GM12873 (cell line): ENCODE measurements around the gene FASTKD2.

ENCODE experiments used
- TF ChIP-seq, protein P1 (sequence below): IDR thresholded peaks from 2 replicates; pipeline ENCODE4 v1.5.1; 2012; ENCODE audit warnings: low read depth, mild to moderate bottlenecking, moderate library complexity, low read length, control low read depth; ENCODE audit not compliant: insufficient read depth; ENCODE audit errors: missing control alignments

Gene FASTKD2

GRCh38 chr2:206831442-206831995 is 66.1 kb downstream of the FASTKD2 start:
- TF ChIP-seq, protein P1, sequence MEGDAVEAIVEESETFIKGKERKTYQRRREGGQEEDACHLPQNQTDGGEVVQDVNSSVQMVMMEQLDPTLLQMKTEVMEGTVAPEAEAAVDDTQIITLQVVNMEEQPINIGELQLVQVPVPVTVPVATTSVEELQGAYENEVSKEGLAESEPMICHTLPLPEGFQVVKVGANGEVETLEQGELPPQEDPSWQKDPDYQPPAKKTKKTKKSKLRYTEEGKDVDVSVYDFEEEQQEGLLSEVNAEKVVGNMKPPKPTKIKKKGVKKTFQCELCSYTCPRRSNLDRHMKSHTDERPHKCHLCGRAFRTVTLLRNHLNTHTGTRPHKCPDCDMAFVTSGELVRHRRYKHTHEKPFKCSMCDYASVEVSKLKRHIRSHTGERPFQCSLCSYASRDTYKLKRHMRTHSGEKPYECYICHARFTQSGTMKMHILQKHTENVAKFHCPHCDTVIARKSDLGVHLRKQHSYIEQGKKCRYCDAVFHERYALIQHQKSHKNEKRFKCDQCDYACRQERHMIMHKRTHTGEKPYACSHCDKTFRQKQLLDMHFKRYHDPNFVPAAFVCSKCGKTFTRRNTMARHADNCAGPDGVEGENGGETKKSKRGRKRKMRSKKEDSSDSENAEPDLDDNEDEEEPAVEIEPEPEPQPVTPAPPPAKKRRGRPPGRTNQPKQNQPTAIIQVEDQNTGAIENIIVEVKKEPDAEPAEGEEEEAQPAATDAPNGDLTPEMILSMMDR, result no peak

GRCh38 chr2:206832873-206833272 is 67.5 kb downstream of the FASTKD2 start:
- TF ChIP-seq, protein P1, result no peak

DNA sequence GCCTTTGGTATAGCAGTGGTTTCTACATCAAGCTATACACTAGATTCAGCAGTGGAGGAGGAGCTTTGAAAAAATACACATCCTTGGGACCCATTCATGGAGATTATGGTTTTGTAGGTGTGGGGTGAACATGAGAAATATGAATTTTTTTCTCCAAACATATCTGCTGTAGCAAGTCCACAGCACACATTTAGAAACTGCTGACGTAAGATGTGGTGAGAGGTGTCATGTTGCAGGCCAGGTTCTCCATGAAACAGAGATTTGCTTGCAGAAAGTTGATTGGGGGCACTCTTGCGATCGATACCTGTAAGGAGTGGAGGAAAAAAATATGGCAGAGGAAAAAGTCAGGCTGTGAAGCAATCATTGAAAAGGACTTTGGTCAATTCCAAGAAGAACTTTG is 67.9 kb downstream of the FASTKD2 start:
- TF ChIP-seq, protein P1, result no peak

- TF ChIP-seq, protein P1, result no peak
Measured at GRCh38 chr2:206836722-206837121, 71.3 kb downstream of the FASTKD2 start.

DNA sequence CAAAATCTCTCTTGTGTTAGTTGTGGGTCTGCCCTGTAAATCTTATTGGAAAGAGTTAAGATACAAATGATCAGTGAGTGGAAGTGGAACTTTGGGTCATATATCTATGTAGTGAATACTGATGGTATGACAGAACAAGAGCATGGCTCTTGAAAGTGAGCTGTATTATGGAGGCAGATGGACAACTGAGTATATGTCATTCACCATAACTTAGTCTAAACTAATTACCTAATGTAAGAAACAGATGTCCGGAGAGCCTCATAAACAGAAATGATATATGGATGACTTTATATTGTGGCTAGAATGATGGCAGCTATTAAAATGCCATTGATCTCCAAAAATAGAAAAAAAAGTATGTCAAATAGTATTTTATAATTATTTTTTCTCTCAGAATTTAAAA is 72.4 kb downstream of the FASTKD2 start:
- TF ChIP-seq, protein P1, result no peak

DNA sequence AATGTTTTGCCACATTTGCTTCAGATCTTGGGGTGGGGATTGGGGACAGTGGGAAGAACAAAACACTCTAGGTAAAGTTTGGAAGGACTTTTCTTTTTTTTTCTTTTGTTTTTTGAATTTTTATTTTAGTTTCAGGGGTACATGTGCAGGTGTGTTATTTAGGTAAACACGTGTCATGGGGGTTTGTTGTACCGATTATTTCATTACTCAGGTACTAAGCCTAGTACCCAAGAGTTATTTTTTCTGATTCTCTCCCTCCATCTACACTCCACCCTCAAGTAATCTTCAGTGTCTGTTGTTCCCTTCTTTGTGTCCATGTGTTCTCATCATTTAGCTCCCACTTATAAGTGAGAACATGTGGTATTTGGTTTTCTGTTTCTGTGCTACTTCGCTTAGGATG is 73.3 kb downstream of the FASTKD2 start:
- TF ChIP-seq, protein P1, result no peak

DNA sequence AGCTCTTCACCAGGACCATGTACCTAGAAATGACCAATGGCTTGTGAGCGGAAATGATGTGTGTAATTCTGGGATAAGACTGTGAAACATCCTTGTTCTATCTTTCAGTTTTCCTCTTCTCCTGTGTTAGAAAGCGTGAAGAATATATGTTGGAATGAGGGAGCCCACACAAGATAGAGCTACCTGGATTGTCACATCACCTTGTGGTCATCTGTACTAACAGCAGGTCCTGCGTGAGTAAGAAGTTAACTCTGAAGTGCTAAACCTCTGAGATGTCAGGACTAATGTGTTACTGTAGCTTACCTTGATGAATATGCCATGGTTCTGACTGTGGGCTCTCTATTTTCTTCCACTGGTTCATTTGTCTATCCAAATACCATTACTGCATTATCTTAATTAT is 75.6 kb downstream of the FASTKD2 start:
- TF ChIP-seq, protein P1, result peak; percentile 34
